ENCODE results near the gene OS9.
A peak's percentile ranks its signal among the peaks of the same experiment; 100 is the strongest.

OS9 gene

GRCh38 chr12:57761391-57761998, 67.6 kb downstream of the OS9 start:
- H3K9me3 ChIP-seq (ENCODE audit: insufficient read depth, low read depth, low read length), result peaks cover 6% of the 10 kb centered on the region
- no CpG with 5 or more reads among the region's 4 CpGs for WGBS (ENCODE audit: extremely low coverage, insufficient coverage, insufficient read length)
- no peaks in the 10 kb centered on the region for H3K79me1 ChIP-seq (ENCODE audit: low read length)
- no peak overlapping the region for H2BK120ac ChIP-seq (ENCODE audit: insufficient read depth, low read length, poor library complexity)
- DNase-seq, result no peak
- no peak overlapping the region for H2BK12ac ChIP-seq (ENCODE audit: low read length)
- no peaks in the 10 kb centered on the region for H3K79me2 ChIP-seq (ENCODE audit: control insufficient read depth, insufficient read depth, low read length, poor library complexity)
- no peak overlapping the region for H2BK5ac ChIP-seq (ENCODE audit: low read depth, low read length, poor library complexity)
- no peak overlapping the region for H3K4me2 ChIP-seq (ENCODE audit: low read length)
- peaks cover 13 to 18% of the 10 kb centered on the region in 2 experiments for H3K4me1 ChIP-seq (ENCODE audit: control insufficient read depth in 1 of 2, insufficient read depth in 2 of 2, low read length in 2 of 2)
- H4K8ac ChIP-seq (ENCODE audit: low read depth, low read length), result no peak overlapping the region
- H2AFZ ChIP-seq (ENCODE audit: insufficient read depth, low read length, poor library complexity), result no peak overlapping the region
- H2AK5ac ChIP-seq (ENCODE audit: low read length), result no peak overlapping the region
- H3K4ac ChIP-seq (ENCODE audit: low read depth, low read length), result no peak overlapping the region
- H3K18ac ChIP-seq (ENCODE audit: low read length), result no peak overlapping the region
- peaks cover 40% of the 10 kb centered on the region for H3K27me3 ChIP-seq (ENCODE audit: insufficient read depth, low read length)
- no peak overlapping the region for H3K23ac ChIP-seq (ENCODE audit: low read length)
- H4K91ac ChIP-seq (ENCODE audit: low read depth, low read length), result no peak overlapping the region
- H3K27ac ChIP-seq (ENCODE audit: low read depth, low read length), result no peak overlapping the region
- H4K12ac ChIP-seq (ENCODE audit: low read depth, low read length), result no peak overlapping the region
- H3K4me3 ChIP-seq (ENCODE audit: low read depth, low read length), result no peak overlapping the region
- H3K14ac ChIP-seq (ENCODE audit: low read length), result no peak overlapping the region
- no peaks in the 10 kb centered on the region for H3K36me3 ChIP-seq (ENCODE audit: control insufficient read depth in 1 of 2, insufficient read depth in 2 of 2, low read length in 2 of 2)
- H3K9ac ChIP-seq (ENCODE audit: low read length), result no peak overlapping the region

- Histone ChIP-seq H3K23ac (ENCODE audit: low read length) (no peak overlapping the region), H3K4me3 (ENCODE audit: low read depth, low read length) (no peak overlapping the region), H4K12ac (ENCODE audit: low read depth, low read length) (no peak overlapping the region), H3K79me2 (ENCODE audit: control insufficient read depth, insufficient read depth, low read length, poor library complexity) (no peaks in the 10 kb centered on the region), H3K9ac (ENCODE audit: low read length) (no peak overlapping the region), H2AK5ac (ENCODE audit: low read length) (no peak overlapping the region), H2AFZ (ENCODE audit: insufficient read depth, low read length, poor library complexity) (no peak overlapping the region), H2BK5ac (ENCODE audit: low read depth, low read length, poor library complexity) (no peak overlapping the region), H4K8ac (ENCODE audit: low read depth, low read length) (no peak overlapping the region), H3K4me1 (ENCODE audit: control insufficient read depth in 1 of 2, insufficient read depth in 2 of 2, low read length in 2 of 2) (peaks cover 16 to 21% of the 10 kb centered on the region in 2 experiments), H2BK120ac (ENCODE audit: insufficient read depth, low read length, poor library complexity) (no peak overlapping the region), H3K18ac (ENCODE audit: low read length) (no peak overlapping the region), H3K27ac (ENCODE audit: low read depth, low read length) (no peak overlapping the region), H3K9me3 (ENCODE audit: insufficient read depth, low read depth, low read length) (peaks cover 6% of the 10 kb centered on the region), H3K27me3 (ENCODE audit: insufficient read depth, low read length) (peaks cover 45% of the 10 kb centered on the region), H2BK12ac (ENCODE audit: low read length) (no peak overlapping the region), H4K91ac (ENCODE audit: low read depth, low read length) (no peak overlapping the region), H3K36me3 (ENCODE audit: control insufficient read depth in 1 of 2, insufficient read depth in 2 of 2, low read length in 2 of 2) (no peaks in the 10 kb centered on the region), H3K79me1 (ENCODE audit: low read length) (no peaks in the 10 kb centered on the region), H3K4ac (ENCODE audit: low read depth, low read length) (no peak overlapping the region), H3K14ac (ENCODE audit: low read length) (no peak overlapping the region), H3K4me2 (ENCODE audit: low read length) (no peak overlapping the region)
- DNase-seq, result no peak
- no CpG with 5 or more reads among the region's 2 CpGs for WGBS (ENCODE audit: extremely low coverage, insufficient coverage, insufficient read length)
Observed at GRCh38 chr12:57762463-57762862, 68.5 kb downstream of the OS9 start.

GRCh38 chr12:57763881-57764661, 70.1 kb downstream of the OS9 start:
- H3K23ac ChIP-seq (ENCODE audit: low read length), result no peak overlapping the region

GRCh38 chr12:57764662-57765002, 70.7 kb downstream of the OS9 start:
- Histone ChIP-seq H3K79me1 (ENCODE audit: low read length) (no peaks in the 10 kb centered on the region), H3K18ac (ENCODE audit: low read length) (no peak overlapping the region), H3K27ac (ENCODE audit: low read depth, low read length) (no peak overlapping the region), H3K14ac (ENCODE audit: low read length) (no peak overlapping the region), H3K23ac (ENCODE audit: low read length) (no peak overlapping the region), H2AK5ac (ENCODE audit: low read length) (no peak overlapping the region), H3K4me1 (ENCODE audit: control insufficient read depth in 1 of 2, insufficient read depth in 2 of 2, low read length in 2 of 2) (peaks cover 16 to 21% of the 10 kb centered on the region in 2 experiments), H3K36me3 (ENCODE audit: control insufficient read depth in 1 of 2, insufficient read depth in 2 of 2, low read length in 2 of 2) (peaks cover 9 to 11% of the 10 kb centered on the region in 2 experiments), H4K8ac (ENCODE audit: low read depth, low read length) (no peak overlapping the region), H3K4me2 (ENCODE audit: low read length) (peak overlapping the region; percentile 60), H3K4me3 (ENCODE audit: low read depth, low read length) (peak overlapping the region; percentile 39), H4K91ac (ENCODE audit: low read depth, low read length) (no peak overlapping the region), H2BK120ac (ENCODE audit: insufficient read depth, low read length, poor library complexity) (no peak overlapping the region), H3K27me3 (ENCODE audit: insufficient read depth, low read length) (peaks cover 45% of the 10 kb centered on the region), H4K12ac (ENCODE audit: low read depth, low read length) (no peak overlapping the region), H2BK5ac (ENCODE audit: low read depth, low read length, poor library complexity) (no peak overlapping the region), H3K4ac (ENCODE audit: low read depth, low read length) (no peak overlapping the region), H3K9me3 (ENCODE audit: insufficient read depth, low read depth, low read length) (peaks cover 6% of the 10 kb centered on the region), H3K79me2 (ENCODE audit: control insufficient read depth, insufficient read depth, low read length, poor library complexity) (no peaks in the 10 kb centered on the region), H3K9ac (ENCODE audit: low read length) (no peak overlapping the region), H2AFZ (ENCODE audit: insufficient read depth, low read length, poor library complexity) (no peak overlapping the region), H2BK12ac (ENCODE audit: low read length) (no peak overlapping the region)
- WGBS (ENCODE audit: extremely low coverage, insufficient coverage, insufficient read length), result no CpG with 5 or more reads among the region's 17 CpGs
- DNase-seq, result no peak

More at GRCh38 chr12:57763881-57764661, 70.1 kb downstream of the OS9 start:
- peaks cover 16 to 21% of the 10 kb centered on the region in 2 experiments for H3K4me1 ChIP-seq (ENCODE audit: control insufficient read depth in 1 of 2, insufficient read depth in 2 of 2, low read length in 2 of 2)
- no peaks in the 10 kb centered on the region for H3K79me1 ChIP-seq (ENCODE audit: low read length)
- no peak overlapping the region for H3K4me3 ChIP-seq (ENCODE audit: low read depth, low read length)
- no peak overlapping the region for H2AK5ac ChIP-seq (ENCODE audit: low read length)
- no peak overlapping the region for H4K91ac ChIP-seq (ENCODE audit: low read depth, low read length)
- no peak overlapping the region for H3K4ac ChIP-seq (ENCODE audit: low read depth, low read length)
- no peak overlapping the region for H2BK120ac ChIP-seq (ENCODE audit: insufficient read depth, low read length, poor library complexity)
- peaks cover 6% of the 10 kb centered on the region for H3K9me3 ChIP-seq (ENCODE audit: insufficient read depth, low read depth, low read length)
- peak overlapping the region; percentile 60 for H3K4me2 ChIP-seq (ENCODE audit: low read length)
- no peak overlapping the region for H4K8ac ChIP-seq (ENCODE audit: low read depth, low read length)
- no peak overlapping the region for H4K12ac ChIP-seq (ENCODE audit: low read depth, low read length)
- no peak overlapping the region for H2BK12ac ChIP-seq (ENCODE audit: low read length)
- H3K14ac ChIP-seq (ENCODE audit: low read length), result no peak overlapping the region
- no peak overlapping the region for H2BK5ac ChIP-seq (ENCODE audit: low read depth, low read length, poor library complexity)
- no peak overlapping the region for H3K9ac ChIP-seq (ENCODE audit: low read length)
- peaks cover 5% of the 10 kb centered on the region in 2 experiments for H3K36me3 ChIP-seq (ENCODE audit: control insufficient read depth in 1 of 2, insufficient read depth in 2 of 2, low read length in 2 of 2)
- no CpG with 5 or more reads among the region's 6 CpGs for WGBS (ENCODE audit: extremely low coverage, insufficient coverage, insufficient read length)
- H3K18ac ChIP-seq (ENCODE audit: low read length), result no peak overlapping the region
- DNase-seq, result no peak
- no peaks in the 10 kb centered on the region for H3K79me2 ChIP-seq (ENCODE audit: control insufficient read depth, insufficient read depth, low read length, poor library complexity)
- no peak overlapping the region for H3K27ac ChIP-seq (ENCODE audit: low read depth, low read length)
- H2AFZ ChIP-seq (ENCODE audit: insufficient read depth, low read length, poor library complexity), result no peak overlapping the region
- H3K27me3 ChIP-seq (ENCODE audit: insufficient read depth, low read length), result peaks cover 45% of the 10 kb centered on the region
